ENCODE measurements around the gene GLIS1.

Gene GLIS1

GRCh38 chr1:53575955-53576320, 163.0 kb downstream of the GLIS1 start:
- no peak for DNase-seq

GRCh38 chr1:53575141-53575954, 163.6 kb downstream of the GLIS1 start:
- no peak for DNase-seq

GRCh38 chr1:53574621-53575020, 164.3 kb downstream of the GLIS1 start:
- no peak for DNase-seq

GRCh38 chr1:53573931-53574330, 165.0 kb downstream of the GLIS1 start:
- no peak for DNase-seq

GRCh38 chr1:53573522-53573921, 165.4 kb downstream of the GLIS1 start:
- no peak for DNase-seq

- DNase-seq = no peak
Observed at GRCh38 chr1:53572815-53573173, 166.2 kb downstream of the GLIS1 start.

- DNase-seq = no peak
Observed at GRCh38 chr1:53572065-53572814, 166.7 kb downstream of the GLIS1 start.

- DNase-seq = no peak
Observed at GRCh38 chr1:53568540-53568939, 170.4 kb downstream of the GLIS1 start.

- DNase-seq = no peak
Observed at GRCh38 chr1:53567851-53568250, 171.1 kb downstream of the GLIS1 start.

GRCh38 chr1:53567450-53567849, 171.5 kb downstream of the GLIS1 start:
- DNase-seq = no peak

GRCh38 chr1:53563611-53564010, 175.4 kb downstream of the GLIS1 start:
- DNase-seq = no peak

- DNase-seq = no peak
Observed at GRCh38 chr1:53562981-53563379, 176.0 kb downstream of the GLIS1 start.

GRCh38 chr1:53562291-53562980, 176.5 kb downstream of the GLIS1 start:
- DNase-seq = no peak

- DNase-seq = no peak
Observed at GRCh38 chr1:53561503-53562105, 177.4 kb downstream of the GLIS1 start.

- DNase-seq = no peak
Observed at GRCh38 chr1:53560581-53561502, 178.1 kb downstream of the GLIS1 start.

- DNase-seq = no peak
Observed at GRCh38 chr1:53559854-53560580, 178.9 kb downstream of the GLIS1 start.

- no peak for DNase-seq
Observed at GRCh38 chr1:53559391-53559815, 179.6 kb downstream of the GLIS1 start.

GRCh38 chr1:53558739-53559315, 180.1 kb downstream of the GLIS1 start:
- no peak for DNase-seq

- DNase-seq = no peak
Observed at GRCh38 chr1:53557830-53558738, 180.9 kb downstream of the GLIS1 start.

- DNase-seq = no peak
Observed at GRCh38 chr1:53557369-53557768, 181.6 kb downstream of the GLIS1 start.
